Left forelimb (tissue), 1 donor: ENCODE results near the gene ENSA.
A peak's percentile ranks its signal among the peaks of the same experiment; 100 is the strongest.
"Not testable (repeated sequence)": the region's sequence is repeated elsewhere in the genome, so short reads cannot be mapped to it uniquely, and the experiment has no call there.

ENCODE experiments used
- DNase-seq: peaks from one replicate; pipeline ENCODE4 v3.0.0-alpha.2; 2018; ENCODE audit warnings: low spot score

Gene ENSA, protein sequence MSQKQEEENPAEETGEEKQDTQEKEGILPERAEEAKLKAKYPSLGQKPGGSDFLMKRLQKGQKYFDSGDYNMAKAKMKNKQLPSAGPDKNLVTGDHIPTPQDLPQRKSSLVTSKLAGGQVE

DNA sequence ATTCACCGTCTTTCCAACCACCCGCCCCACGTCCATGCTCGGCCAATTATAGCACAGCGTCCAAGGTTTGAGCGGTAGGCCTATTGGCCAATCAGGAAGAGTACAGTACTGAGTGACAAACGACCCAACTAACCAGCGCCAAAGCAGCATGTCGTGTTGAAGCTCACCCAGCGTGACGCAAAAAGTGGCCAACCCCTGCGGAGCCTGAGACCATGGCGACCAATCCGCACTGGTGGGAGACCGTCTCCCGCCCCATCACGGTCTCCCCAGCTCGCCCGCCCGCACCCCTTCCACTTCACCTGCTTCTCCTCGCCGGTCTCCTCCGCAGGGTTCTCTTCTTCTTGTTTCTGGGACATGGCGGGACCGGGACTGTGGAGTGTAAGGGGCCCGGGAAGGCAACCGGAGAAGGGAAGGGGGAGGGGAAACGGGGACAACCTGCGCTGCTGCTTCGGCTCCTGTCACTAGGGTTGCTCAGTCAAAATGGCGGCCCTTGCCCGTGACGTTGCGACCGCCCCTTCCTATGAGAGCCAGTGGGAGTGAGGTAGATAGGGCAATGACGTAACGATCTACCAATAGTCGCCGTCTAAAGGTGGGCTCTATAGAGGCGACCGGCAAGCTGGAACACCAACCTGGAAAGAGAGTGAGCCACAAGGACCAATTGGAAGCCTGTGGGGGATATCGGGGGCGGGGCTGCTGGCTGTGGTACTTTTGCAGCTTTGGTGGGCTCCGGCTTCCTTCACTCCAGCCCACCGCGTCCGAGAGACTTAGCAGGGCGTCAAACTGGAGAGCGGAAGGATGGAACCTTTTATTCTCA lies at the start of gene ENSA:
ENSA (minus strand) TSS at position 498 of the 814 bp plus-strand sequence; CDS start at position 356, 142 bp downstream.
- DNase-seq = peak; percentile 98

DNA sequence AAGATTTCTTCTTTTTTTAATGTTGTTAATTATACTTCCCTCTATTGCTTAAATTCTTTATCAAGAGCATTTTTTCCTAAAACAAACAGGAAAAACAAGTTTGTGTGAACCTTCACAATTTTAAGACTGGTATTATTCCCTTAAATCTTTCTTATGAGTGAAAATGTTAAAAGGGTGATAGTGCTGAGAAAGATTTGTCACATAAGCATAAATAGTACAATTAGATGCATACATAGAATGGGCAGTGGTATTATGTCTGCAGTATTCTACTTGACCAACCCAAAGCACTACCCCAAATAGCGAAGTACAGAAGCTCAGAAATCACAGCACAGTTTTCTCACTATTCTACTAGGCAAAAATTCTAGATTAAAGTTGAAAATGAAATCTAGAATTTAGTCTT lies 49.6 kb upstream of the ENSA start:
- no peak for DNase-seq

DNA sequence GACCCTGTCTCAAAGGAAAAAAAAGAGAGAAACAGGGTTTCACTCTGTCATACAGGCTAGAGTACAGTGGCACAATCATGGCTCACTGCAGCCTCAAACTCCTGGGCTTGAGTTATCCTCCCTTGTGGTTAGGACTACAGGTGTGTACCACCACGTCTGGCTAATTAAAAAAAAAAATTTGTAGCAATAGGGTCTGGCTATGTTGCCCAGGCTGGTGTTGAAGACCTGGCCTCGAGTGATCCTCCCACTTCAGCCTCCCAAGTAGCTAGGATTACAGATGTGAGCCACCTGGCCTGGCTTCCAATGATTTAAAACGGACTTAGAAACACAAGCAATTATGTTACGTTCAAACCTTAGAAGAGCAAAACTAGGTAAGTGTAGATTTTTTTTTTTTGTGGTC lies 45.5 kb upstream of the ENSA start:
- no peak for DNase-seq

DNA sequence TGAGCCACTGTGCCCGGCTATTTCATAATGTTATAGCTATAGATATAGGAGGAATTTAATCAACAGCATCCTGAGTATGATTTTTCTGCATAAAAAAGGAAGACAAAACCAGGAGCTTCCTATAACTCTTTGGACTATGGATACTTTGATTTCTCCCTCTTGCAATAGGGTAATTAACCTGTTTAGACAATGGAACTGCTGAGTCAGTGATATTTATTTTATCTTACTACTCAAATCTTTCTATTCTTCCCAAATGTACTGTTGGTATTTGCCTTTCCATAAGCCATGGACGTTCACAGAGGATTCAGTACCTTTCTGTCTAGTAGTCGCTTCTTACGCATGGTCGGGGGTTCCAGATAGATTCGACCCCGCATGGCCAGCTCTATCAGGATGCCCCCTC lies 33.9 kb upstream of the ENSA start:
- no peak for DNase-seq

DNA sequence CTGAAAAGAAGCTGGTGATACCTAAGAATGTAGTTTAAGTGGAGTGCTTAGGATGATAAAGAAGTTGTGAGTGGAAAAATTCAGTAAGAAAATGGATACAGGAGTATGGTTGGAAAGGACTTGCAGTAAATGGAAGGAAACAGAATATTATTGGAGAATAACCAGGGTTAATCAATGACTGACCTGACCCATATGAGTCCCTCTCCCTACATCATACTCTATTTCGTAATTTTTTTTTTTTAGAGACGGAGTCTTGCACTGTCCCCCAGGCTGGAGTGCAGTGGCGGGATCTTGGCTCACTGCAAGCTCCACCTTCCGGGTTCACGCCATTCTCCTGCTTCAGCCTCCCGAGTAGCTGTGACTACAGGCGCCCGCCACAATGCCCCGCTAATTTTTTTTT lies 33.4 kb upstream of the ENSA start:
- no peak for DNase-seq

DNA sequence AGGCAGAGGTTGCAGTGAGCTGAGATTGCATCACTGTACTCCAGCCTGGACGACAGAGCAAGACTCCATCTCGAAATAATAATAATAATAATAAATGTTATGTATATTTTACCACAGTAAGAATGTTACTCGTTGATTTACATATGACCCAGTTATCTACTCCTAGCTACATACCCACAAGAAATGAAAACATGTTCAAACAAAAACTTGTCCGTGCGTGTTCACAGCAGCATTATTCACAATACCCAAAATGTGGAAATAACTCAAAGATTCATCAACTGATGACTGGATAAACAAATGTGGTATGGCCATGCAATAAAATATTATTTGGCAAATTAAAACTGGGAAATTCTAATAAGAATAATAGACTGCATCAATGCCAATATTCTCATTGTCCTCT lies 31.7 kb upstream of the ENSA start:
- DNase-seq = no peak

DNA sequence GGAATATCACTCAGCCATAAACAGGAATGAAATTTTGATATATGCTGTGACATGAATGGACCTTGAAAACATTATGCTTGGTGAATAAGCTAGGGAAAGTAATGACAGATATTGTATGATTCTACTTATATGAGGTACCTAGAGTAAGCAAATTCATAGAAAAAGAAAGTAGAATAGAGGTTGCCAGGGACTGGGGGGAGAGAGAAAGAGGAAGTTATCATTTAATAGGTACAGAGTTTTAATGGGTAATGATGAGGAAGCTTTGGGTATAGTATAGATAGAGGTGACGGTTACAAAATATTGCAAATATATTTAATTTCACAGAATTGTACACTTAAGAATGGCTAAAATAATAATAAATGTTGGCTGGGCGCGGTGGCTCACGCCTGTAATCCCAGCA lies 31.2 kb upstream of the ENSA start:
- DNase-seq = no peak

DNA sequence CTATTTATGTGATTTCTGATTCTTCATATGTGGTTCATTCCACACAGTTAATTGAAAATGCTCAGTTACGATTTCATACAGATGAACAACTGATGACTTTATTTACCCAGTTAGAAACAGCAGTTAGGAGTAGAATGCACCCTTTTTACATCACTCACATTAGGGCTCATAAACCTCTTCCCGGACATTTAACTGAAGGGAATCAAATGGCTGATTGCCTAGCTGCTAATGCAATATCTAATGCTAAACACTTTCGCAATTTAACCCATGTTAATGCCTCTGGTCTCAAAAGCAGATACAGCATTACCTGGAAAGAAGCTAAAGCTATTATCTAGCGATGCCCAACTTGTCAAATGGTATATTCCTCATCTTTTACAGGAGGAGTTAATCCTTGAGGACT lies 27.7 kb upstream of the ENSA start:
- not testable (repeated sequence) for DNase-seq

DNA sequence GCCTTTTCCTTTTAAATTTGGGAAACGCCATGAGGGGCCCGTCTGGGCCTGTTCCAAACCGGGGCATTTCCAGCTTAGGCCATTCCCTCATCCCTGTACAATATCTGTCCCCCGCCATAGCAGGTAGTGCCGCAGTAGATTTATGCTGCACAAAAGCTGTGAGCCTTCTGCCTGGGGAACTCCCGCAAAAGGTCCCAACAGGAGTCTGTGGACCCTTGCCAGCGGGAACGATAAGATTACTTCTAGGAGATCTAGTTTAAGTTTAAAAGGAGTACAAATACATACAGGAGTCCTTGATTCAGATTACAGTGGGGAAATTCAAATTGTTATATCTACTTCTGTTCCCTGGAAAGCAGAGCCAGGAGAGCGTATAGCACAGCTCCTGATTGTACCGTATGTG lies 25.2 kb upstream of the ENSA start:
- not testable (repeated sequence) for DNase-seq

DNA sequence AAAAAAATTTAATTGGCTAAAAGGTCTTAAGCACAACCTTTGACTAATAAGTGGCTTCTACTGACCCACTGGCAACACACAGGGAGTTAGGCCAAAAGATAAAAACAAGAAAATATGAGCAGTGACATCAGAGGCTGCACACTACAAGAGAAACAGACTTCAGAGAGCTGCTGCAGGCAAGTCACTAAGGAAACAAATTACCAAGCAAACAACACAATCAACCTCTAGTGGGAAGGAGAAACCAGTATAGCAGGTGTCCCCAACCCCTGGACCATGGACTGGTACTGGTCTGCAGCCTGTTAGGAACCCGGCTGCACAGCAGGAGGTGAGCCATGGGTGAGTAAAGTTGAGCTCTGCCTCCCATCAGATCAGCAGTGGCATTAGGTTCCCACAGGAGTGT lies 20.8 kb upstream of the ENSA start:
- DNase-seq = no peak

DNA sequence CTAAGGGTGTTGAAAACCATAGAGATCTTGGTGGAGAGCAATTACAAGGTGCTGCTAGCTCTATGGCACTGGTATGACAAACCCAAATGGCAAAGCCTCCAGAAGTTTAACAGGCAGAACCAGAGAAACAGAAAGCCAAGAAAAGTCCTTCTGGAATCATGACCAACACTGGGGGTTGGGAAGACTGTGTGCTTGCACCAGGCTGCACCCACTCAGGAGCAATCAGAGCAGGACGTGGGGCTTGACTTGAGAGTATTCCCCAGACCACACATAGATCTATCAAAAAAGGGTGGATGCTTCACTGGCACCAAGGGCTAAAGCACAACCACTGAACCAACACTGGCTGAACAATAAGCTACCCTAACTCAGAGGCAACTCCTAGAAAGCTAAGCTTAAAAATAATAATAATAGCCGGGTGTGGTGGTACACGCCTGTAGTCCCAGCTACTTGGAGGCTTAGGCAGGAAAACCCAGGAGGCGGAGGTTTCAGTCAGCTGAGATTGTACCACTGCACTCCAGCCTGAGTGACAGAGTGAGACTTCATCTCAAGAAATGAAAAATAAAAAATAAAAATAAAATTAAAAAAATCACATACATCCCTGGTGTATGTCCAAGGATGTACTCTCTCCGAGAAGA lies 20.1 kb upstream of the ENSA start:
- no peak for DNase-seq

DNA sequence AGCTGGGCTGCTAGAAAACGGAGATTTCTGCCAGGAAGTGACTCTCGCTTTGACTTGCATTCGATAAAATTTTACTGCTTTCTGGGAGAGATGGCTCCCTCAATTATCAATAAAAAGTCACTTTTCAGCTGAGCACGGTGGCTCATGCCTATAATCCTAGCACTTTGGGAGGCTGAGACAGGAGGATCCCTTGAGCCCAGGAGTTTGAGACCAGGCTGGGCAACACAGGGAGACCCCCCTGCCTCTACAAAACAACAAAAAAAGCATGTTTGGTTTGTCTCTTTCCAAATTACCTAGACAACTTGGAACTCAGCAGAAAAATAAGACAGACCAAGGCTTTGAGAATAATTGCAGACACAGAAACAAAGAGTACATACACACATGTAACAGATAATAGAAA lies 12.9 kb upstream of the ENSA start:
- DNase-seq = no peak

DNA sequence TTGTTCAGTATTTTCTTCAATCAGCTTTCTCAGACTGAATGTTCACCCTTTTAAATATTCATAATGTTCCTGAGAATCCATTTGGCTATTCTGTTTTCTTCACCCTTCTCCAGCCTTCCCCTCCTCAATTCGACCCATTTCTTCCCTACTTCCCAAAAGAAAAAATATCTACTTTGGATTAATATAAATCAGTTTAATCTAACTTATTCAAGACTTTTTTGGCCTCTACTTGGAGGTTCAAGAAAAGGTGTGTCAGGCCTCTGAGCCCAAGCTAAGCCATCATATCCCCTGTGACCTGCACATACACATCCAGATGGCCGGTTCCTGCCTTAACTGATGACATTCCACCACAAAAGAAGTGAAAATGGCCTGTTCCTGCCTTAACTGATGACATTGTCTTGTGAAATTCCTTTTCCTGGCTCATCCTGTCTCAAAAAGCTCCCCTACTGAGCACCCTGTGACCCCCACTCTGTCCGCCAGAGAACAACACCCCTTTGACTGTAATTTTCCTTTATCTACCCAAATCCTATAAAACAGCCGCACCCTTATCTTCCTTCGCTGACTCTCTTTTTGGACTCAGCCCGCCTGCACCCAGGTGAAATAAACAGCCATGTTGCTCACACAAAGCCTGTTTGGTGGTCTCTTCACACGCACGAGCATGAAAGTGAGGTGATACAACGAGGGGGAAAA lies 11.9 kb upstream of the ENSA start:
- not testable (repeated sequence) for DNase-seq

DNA sequence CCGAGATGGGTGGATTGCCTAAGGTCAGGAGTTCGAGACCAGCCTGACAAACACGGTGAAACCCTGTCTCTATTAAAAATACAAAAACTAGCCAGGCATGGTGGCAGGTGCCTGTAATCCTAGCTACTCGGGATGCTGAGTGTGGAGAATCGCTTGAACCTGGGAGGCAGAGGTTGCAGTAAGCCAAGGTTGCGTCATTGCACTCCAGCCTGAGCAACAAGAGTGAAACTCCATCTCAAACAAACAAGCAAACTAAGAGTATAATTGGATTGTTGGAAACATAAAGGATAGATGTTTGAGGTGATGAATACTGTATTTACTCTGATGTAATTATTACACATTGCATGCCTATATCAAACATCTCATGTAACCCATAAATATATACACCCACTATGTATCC lies 9.0 kb upstream of the ENSA start:
- DNase-seq = not testable (repeated sequence)

DNA sequence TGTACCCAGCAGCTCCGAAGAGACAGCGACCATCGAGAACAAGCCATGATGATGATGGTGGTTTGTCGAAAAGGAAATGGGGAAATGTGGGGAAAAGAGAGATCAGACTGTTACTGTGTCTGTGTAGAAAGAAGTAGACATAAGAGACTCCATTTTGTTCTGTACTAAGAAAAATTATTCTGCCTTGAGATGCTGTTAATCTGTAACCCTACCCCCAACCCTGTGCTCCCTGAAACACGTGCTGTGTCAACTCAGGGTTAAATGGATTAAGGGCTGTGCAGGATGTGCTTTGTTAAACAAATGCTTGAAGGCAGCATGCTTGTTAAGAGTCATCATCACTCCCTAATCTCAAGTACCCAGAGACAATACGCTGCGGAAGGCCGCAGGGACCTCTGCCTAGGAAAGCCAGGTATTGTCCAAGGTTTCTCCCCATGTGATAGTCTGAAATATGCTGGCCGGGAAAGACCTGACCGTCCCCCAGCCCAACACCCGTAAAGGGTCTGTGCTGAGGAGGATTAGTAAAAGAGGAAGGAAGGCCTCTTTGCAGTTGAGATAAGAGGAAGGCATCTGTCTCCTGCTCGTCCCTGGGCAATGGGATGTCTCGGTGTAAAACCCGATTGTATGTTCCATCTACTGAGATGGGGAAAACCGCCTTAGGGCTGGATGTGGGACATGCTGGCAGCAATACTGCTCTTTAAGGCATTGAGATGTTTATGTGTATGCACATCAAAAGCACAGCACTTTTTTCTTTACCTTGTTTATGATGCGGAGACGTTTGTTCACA lies 5.6 kb upstream of the ENSA start:
- DNase-seq = not testable (repeated sequence)

DNA sequence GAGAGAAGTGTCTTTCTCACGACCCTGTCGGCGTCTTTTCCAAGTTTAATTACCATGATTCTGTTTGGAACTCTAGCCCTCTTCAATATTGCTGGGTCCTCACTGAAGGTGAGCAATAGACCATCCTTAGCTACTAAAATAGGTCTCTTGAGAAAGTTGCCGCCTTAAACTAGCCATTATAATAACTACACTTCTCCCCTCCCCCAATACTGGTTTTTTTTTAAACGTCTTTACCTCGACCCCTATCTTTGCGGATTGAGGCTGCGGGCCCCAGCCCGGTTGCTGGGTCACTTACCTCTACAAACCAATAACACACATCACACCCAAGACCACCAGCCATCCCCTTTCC lies 672 bp downstream of the ENSA start:
- no peak for DNase-seq

DNA sequence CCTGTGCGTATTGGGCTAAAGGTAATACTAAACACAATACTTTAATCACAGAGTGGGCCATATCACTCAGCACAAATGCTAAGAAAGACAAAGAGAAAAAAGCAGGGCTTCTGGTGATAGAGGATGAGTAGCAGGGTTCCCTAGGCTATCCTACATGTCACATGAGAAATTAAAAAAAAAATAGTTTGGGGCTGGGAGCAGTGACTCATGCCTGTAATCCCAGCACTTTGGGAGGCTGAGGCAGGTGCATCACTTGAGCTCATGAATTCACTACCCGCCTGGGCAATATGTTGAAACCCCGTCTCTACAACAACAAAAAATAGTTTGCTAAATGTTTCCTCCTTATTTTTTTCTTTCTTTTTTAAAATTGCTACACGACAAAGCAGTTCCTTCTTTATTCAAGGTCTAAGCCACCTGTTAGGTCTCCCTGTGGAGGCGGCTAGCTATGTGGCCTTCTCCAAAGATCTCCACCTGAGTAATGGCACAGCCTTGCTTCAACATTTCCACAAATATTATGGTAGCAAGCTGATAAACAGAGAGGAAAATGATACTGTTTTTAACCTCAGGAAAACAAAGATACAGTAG lies 1.5 kb downstream of the ENSA start:
- DNase-seq = no peak

DNA sequence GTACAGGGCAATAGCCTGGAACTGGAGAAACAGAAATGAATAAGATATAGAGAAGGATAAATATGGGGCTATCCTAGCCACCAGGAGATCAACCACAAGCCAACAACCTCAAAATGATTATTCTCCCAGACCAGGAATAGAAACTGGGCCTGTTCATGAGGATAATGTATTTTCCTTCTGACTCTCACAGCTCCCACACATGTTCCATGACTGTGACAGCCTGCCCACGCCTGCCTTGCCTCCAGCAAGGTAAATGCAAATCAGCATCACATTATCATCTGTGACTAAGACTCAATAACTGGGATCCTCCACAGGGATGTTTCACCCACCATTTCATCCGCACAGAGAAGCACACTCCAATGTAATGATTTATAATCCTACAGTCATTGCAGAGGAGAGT lies 3.3 kb downstream of the ENSA start:
- no peak for DNase-seq

DNA sequence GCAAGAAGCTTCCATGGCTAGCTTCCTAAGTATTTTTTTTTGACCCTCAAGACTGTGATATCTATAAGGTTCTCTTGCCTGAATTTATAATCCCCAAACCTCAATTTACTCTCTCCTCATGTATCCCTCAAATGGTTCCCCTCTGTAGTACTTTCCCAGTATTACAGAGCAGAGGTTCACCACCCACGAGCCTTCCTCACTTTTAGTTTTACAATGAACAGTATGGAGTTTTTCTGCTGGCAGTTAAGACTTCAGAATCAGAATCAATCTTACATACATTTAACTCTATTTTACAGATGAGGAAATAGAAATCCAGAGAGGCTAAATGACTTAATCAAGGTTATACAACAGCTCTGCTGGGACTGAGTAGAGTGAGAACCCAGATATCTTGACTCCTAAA lies 4.9 kb downstream of the ENSA start:
- DNase-seq = not testable (repeated sequence)

DNA sequence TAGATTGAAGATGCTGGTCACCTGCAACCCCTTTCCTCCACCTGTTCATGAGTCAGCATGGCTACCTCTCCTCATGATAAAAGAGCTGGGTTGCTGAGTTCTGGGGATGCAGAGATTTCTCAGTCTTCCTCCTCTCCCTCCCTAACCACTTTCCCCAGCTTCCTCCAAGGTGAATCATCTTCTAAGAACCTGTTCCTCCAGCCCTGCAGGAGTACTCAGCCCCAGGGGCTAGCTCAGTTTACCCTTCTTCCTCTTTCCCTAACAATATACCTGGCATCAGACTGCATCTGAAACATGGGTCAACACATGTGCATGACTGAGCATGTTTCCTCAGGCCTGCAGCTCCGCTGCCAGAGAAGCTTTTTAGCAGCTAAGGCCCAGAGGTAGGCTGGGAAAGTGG lies 5.3 kb downstream of the ENSA start:
- DNase-seq = not testable (repeated sequence)

DNA sequence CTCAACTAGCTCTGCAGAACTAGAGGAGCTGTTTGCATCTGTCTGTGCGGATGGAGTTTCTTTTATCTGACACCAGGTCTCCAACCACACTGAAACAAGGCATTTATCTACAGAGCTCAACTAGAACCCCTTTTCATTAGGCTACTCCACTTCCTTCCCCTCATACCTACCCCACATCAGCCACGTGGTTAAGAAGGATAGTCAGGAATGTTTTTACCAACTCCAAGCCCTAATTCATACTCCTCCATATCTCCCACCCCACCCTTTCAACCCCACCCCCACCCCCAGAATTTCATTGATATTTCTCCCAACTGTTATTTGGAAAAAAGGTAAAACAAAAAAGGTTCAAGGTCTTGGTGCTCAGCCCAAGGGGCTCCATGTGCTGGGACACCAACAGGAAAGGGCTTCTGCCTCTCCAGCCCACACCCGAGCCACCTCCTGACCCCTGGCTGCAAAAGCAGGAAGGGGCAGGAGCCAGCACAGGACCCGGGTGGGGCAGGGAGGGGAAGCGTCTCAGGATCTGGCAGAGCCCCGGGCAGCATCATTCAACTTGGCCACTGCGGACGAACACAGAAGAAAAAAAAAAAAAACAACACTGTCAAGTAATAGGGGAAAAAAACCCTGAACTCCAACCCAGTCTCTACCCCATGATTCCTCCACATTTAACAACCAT lies 7.0 kb downstream of the ENSA start:
- DNase-seq = no peak
